GM12878 (cell line): ENCODE results near the gene RNASE9. TPM values are rescaled to one million over a fixed set of nuclear protein-coding genes. Genes with fewer than 3 reads are reported as not detected.

Experiments used
- BHLHE40 ChIP-seq, 2 experiments: fragments of 450-650 bp in 1 of 2; IDR thresholded peaks; 2 replicates each; pipeline ENCODE4 v1.6.1; 2011 to 2017; ENCODE audit warnings: low read depth in 2 of 2, borderline replicate concordance in 1 of 2, improper control_type of control experiment in 1 of 2, low read length in 1 of 2, mild to moderate bottlenecking in 1 of 2
- CBFB ChIP-seq: IDR thresholded peaks from 2 replicates; pipeline ENCODE4 v1.6.1; 2016; ENCODE audit warnings: antibody characterized with exemption, low read depth
- EGR1 ChIP-seq, 2 experiments: IDR thresholded peaks; 1 replicate in 1 of 2; 2 replicates in 1 of 2; pipeline ENCODE4 v1.6.1; 2011 to 2012; ENCODE audit warnings: low read depth in 2 of 2, low read length in 2 of 2, borderline replicate concordance in 1 of 2, mild to moderate bottlenecking in 1 of 2, moderate library complexity in 1 of 2
- IKZF2 ChIP-seq, 2 experiments: fragments of 450-650 bp; IDR thresholded peaks; 2 replicates each; pipeline ENCODE4 v1.6.1; 2017; ENCODE audit warnings: mild to moderate bottlenecking in 2 of 2, moderate library complexity in 2 of 2
- NFYB ChIP-seq: IDR thresholded peaks from 2 replicates; pipeline ENCODE4 v1.6.1; 2011; ENCODE audit warnings: low read depth, mild to moderate bottlenecking, low read length, improper control_type of control experiment, moderate library complexity; ENCODE audit not compliant: insufficient read depth
- NRF1 ChIP-seq: conservative IDR thresholded peaks from 2 replicates; pipeline ENCODE4 v1.6.1; 2011; ENCODE audit warnings: mild to moderate bottlenecking, low read depth, low read length, improper control_type of control experiment
- POLR2AphosphoS5 ChIP-seq: IDR thresholded peaks from 2 replicates; pipeline ENCODE4 v1.6.1; 2011; ENCODE audit warnings: mild to moderate bottlenecking, low read length, inconsistent platforms
- RB1 ChIP-seq: fragments of 450-650 bp; formaldehyde crosslinking; IDR thresholded peaks from 2 replicates; pipeline ENCODE4 v1.6.1; 2017; ENCODE audit warnings: mild to moderate bottlenecking, borderline replicate concordance
- RCOR1 ChIP-seq: conservative IDR thresholded peaks from 2 replicates; pipeline ENCODE4 v1.6.1; 2012; ENCODE audit warnings: low read depth, low read length, improper control_type of control experiment
- SIX5 ChIP-seq: IDR thresholded peaks from 2 replicates; pipeline ENCODE4 v1.6.1; 2011; ENCODE audit warnings: mild to moderate bottlenecking, low read depth, low read length, moderate library complexity; ENCODE audit not compliant: severe bottlenecking
- SMARCA5 ChIP-seq: fragments of 450-650 bp; IDR thresholded peaks from 2 replicates; pipeline ENCODE4 v1.6.1; 2017; ENCODE audit warnings: mild to moderate bottlenecking
- SREBF1 ChIP-seq: IDR thresholded peaks from 2 replicates; pipeline ENCODE4 v1.6.1; 2012; ENCODE audit warnings: mild to moderate bottlenecking, low read length
- TCF3 ChIP-seq: IDR thresholded peaks from 2 replicates; pipeline ENCODE4 v1.6.1; 2012; ENCODE audit warnings: low read depth, mild to moderate bottlenecking, low read length, borderline replicate concordance; ENCODE audit not compliant: insufficient read depth
- ZBED1 ChIP-seq: IDR thresholded peaks from 2 replicates; pipeline ENCODE4 v1.6.1; 2016; ENCODE audit warnings: borderline replicate concordance
- ZBTB40 ChIP-seq: fragments of 450-650 bp; IDR thresholded peaks from 2 replicates; pipeline ENCODE4 v1.6.1; 2016; ENCODE audit warnings: mild to moderate bottlenecking, moderate library complexity, borderline replicate concordance
- ZNF207 ChIP-seq: fragments of 450-650 bp; IDR thresholded peaks from 2 replicates; pipeline ENCODE4 v1.6.1; 2014; ENCODE audit warnings: antibody characterized with exemption, mild to moderate bottlenecking, borderline replicate concordance
- polyA plus RNA-seq, 11 experiments: library from polyadenylated mRNA; depleted of rRNA in 4 of 11; unstranded in 6 of 11; stranded (reverse) in 5 of 11; fragments of >200 nt; fragmentation: Nextera tagmentation in 4 of 11; fragmentation: Illumina TruSeq in 1 of 11; extraction: Ambion mirVana in 4 of 11; extraction: Trizol in 1 of 11; gene quantifications; 1 replicate in 1 of 11; 2 replicates in 10 of 11; pipeline versions ENCODE4 v1.2.1 to v1.2.3, GENCODE V29; 2011 to 2016; ENCODE audit warnings: inconsistent platforms in 2 of 11, missing spikeins in 2 of 11, low read depth in 1 of 11
- total RNA-seq, 4 experiments: library from RNA; depleted of rRNA in 3 of 4; stranded (reverse); fragments of >200 nt in 3 of 4; fragmentation: Illumina TruSeq in 1 of 4; extraction: Trizol in 1 of 4; gene quantifications; 2 replicates each; pipeline versions ENCODE4 v1.2.1 to v1.2.3, GENCODE V29; 2013 to 2021
- TF ChIP-seq, protein P1 (sequence below): IDR thresholded peaks from 2 replicates; pipeline ENCODE4 v1.6.1; 2012; ENCODE audit warnings: low read length, inconsistent platforms
- TF ChIP-seq, protein P2 (sequence below): IDR thresholded peaks from 2 replicates; pipeline ENCODE4 v1.6.1; 2012; ENCODE audit warnings: mild to moderate bottlenecking, low read depth, low read length
- TF ChIP-seq, protein P3 (sequence below): fragments of 450-650 bp; IDR thresholded peaks from 2 replicates; pipeline ENCODE4 v1.6.1; 2017; ENCODE audit warnings: borderline replicate concordance

RNASE9 gene
- total and polyA plus RNA-seq, 10 of the 15 experiments (the other 5 are each of a cell fraction or from before 2014, with no cell fraction given), result not detected

GRCh38 chr14:20609215-20610001 is 48.6 kb upstream of the RNASE9 start (continued):
- TF ChIP-seq ZBTB40 (peak; percentile 50), RCOR1 (0 out of 2 replicates have a peak, but pooled peaks have one; percentile 68), RB1 (0 out of 2 replicates have a peak, but pooled peaks have one; percentile 25), SMARCA5 (peak; percentile 72; the same call in 1 of the 2 replicates), NRF1 (no peak), ZNF207 (peak; percentile 84; the same call in 1 of the 2 replicates), SREBF1 (no peak), ZBED1 (no peak), NFYB (no peak), BHLHE40 (IDR thresholded peaks at IDR 0.05; ENCODE audit: borderline replicate concordance in 1 of 2, low read depth in 2 of 2, low read length in 1 of 2) (0 out of 4 replicates have a peak, but pooled peaks of 1 of the 2 experiments have one; percentile 2), SIX5 (no peak), POLR2AphosphoS5 (no peak), CBFB (peak; percentile 59), EGR1 (IDR thresholded peaks at IDR 0.05; ENCODE audit: borderline replicate concordance in 1 of 2, low read depth in 2 of 2, low read length in 2 of 2) (no peak), TCF3 (no peak), IKZF2 (IDR thresholded peaks at IDR 0.05) (peak in 1 of 2 experiments; percentile 55; a peak in 3 of 4 replicates)
- TF ChIP-seq, protein P1, sequence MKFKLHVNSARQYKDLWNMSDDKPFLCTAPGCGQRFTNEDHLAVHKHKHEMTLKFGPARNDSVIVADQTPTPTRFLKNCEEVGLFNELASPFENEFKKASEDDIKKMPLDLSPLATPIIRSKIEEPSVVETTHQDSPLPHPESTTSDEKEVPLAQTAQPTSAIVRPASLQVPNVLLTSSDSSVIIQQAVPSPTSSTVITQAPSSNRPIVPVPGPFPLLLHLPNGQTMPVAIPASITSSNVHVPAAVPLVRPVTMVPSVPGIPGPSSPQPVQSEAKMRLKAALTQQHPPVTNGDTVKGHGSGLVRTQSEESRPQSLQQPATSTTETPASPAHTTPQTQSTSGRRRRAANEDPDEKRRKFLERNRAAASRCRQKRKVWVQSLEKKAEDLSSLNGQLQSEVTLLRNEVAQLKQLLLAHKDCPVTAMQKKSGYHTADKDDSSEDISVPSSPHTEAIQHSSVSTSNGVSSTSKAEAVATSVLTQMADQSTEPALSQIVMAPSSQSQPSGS, result peak; percentile 40; the same call in 1 of the 2 replicates
- TF ChIP-seq, protein P2, sequence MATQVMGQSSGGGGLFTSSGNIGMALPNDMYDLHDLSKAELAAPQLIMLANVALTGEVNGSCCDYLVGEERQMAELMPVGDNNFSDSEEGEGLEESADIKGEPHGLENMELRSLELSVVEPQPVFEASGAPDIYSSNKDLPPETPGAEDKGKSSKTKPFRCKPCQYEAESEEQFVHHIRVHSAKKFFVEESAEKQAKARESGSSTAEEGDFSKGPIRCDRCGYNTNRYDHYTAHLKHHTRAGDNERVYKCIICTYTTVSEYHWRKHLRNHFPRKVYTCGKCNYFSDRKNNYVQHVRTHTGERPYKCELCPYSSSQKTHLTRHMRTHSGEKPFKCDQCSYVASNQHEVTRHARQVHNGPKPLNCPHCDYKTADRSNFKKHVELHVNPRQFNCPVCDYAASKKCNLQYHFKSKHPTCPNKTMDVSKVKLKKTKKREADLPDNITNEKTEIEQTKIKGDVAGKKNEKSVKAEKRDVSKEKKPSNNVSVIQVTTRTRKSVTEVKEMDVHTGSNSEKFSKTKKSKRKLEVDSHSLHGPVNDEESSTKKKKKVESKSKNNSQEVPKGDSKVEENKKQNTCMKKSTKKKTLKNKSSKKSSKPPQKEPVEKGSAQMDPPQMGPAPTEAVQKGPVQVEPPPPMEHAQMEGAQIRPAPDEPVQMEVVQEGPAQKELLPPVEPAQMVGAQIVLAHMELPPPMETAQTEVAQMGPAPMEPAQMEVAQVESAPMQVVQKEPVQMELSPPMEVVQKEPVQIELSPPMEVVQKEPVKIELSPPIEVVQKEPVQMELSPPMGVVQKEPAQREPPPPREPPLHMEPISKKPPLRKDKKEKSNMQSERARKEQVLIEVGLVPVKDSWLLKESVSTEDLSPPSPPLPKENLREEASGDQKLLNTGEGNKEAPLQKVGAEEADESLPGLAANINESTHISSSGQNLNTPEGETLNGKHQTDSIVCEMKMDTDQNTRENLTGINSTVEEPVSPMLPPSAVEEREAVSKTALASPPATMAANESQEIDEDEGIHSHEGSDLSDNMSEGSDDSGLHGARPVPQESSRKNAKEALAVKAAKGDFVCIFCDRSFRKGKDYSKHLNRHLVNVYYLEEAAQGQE, result no peak
- TF ChIP-seq, protein P3, sequence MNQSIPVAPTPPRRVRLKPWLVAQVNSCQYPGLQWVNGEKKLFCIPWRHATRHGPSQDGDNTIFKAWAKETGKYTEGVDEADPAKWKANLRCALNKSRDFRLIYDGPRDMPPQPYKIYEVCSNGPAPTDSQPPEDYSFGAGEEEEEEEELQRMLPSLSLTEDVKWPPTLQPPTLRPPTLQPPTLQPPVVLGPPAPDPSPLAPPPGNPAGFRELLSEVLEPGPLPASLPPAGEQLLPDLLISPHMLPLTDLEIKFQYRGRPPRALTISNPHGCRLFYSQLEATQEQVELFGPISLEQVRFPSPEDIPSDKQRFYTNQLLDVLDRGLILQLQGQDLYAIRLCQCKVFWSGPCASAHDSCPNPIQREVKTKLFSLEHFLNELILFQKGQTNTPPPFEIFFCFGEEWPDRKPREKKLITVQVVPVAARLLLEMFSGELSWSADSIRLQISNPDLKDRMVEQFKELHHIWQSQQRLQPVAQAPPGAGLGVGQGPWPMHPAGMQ, result no peak
